ENCODE measurements around the gene CDKL1. TPM values are rescaled to one million over a fixed set of nuclear protein-coding genes. Genes with fewer than 3 reads are reported as not detected.

CDKL1 gene
- total and polyA plus RNA-seq, 2 of the 13 experiments (the other 11 are each of a cell fraction or from before 2014, with no cell fraction given): 4.4 to 5.1 TPM

DNA sequence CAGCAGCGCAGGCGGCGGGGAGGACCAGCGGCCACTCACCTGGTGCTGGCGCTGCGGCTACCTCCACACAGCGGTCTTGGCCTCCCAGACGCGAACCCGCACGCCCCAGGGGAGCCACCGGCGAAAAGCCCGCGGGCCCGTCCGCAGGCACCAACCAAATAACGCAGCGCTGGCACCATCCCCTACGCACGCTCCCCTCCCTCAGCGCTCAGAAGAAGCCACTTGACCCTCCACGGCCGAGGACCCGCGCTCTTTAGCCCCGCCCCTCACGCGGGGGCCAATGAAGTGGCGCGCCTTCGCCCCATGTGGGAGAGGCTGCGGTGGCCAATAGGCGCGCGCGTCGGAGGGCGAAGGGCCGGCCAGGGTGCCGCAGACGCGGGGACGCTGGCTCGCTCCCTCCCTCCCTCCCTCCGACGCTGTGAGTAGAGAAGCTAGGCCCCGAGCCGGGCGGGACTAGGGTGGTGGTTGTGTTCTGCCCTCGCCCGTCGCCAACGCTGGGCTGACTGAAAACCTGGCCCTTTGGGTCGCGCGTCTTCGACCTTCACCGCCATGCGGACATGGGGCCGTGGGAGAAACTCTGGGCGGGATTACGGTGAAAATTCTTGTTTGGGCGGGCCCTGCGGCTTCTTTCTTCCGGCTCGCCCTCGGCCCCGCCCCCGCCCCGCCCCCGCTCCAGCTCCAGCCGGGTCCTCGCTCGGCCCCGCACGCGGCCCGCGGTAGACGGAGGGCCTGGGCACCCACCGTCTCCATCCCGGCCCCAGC is 84.5 kb downstream of the CDKL1 start, which contains the start of the genes DMAC2L and L2HGDH (continued):
- TF ChIP-seq, protein P1, sequence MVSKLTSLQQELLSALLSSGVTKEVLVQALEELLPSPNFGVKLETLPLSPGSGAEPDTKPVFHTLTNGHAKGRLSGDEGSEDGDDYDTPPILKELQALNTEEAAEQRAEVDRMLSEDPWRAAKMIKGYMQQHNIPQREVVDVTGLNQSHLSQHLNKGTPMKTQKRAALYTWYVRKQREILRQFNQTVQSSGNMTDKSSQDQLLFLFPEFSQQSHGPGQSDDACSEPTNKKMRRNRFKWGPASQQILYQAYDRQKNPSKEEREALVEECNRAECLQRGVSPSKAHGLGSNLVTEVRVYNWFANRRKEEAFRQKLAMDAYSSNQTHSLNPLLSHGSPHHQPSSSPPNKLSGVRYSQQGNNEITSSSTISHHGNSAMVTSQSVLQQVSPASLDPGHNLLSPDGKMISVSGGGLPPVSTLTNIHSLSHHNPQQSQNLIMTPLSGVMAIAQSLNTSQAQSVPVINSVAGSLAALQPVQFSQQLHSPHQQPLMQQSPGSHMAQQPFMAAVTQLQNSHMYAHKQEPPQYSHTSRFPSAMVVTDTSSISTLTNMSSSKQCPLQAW (CRISPR knock-in tag; IDR thresholded peaks at IDR 0.05): peak; percentile 88
- TF ChIP-seq ISL2 (CRISPR knock-in tag; IDR thresholded peaks at IDR 0.05) (no peak), CBX1 (IDR thresholded peaks at IDR 0.05; ENCODE audit: low read depth) (peak; percentile 41), NKX3-1 (CRISPR knock-in tag; IDR thresholded peaks at IDR 0.05) (no peak; the same call in 1 of the 2 replicates), ZNF557 (CRISPR knock-in tag; IDR thresholded peaks at IDR 0.05) (no peak), SMC3 (IDR thresholded peaks at IDR 0.05; ENCODE audit: low read length) (no peak), MTA1 (CRISPR knock-in tag; IDR thresholded peaks at IDR 0.05; ENCODE audit: borderline replicate concordance) (no peak; the same call in 1 of the 2 replicates), FLYWCH1 (CRISPR knock-in tag; IDR thresholded peaks at IDR 0.05) (peak; percentile 87), STAG1 (CRISPR knock-in tag; IDR thresholded peaks at IDR 0.05) (peak; percentile 11; the same call in 1 of the 2 replicates), ATF1 (CRISPR knock-in tag; IDR thresholded peaks at IDR 0.05) (no peak), ZNF766 (CRISPR knock-in tag; IDR thresholded peaks at IDR 0.05; ENCODE audit: borderline replicate concordance) (peak; percentile 65; the same call in 1 of the 2 replicates)
- TF ChIP-seq, protein P2, sequence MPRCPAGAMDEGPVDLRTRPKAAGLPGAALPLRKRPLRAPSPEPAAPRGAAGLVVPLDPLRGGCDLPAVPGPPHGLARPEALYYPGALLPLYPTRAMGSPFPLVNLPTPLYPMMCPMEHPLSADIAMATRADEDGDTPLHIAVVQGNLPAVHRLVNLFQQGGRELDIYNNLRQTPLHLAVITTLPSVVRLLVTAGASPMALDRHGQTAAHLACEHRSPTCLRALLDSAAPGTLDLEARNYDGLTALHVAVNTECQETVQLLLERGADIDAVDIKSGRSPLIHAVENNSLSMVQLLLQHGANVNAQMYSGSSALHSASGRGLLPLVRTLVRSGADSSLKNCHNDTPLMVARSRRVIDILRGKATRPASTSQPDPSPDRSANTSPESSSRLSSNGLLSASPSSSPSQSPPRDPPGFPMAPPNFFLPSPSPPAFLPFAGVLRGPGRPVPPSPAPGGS (CRISPR knock-in tag; IDR thresholded peaks at IDR 0.05): peak; percentile 95
- TF ChIP-seq, protein P3, sequence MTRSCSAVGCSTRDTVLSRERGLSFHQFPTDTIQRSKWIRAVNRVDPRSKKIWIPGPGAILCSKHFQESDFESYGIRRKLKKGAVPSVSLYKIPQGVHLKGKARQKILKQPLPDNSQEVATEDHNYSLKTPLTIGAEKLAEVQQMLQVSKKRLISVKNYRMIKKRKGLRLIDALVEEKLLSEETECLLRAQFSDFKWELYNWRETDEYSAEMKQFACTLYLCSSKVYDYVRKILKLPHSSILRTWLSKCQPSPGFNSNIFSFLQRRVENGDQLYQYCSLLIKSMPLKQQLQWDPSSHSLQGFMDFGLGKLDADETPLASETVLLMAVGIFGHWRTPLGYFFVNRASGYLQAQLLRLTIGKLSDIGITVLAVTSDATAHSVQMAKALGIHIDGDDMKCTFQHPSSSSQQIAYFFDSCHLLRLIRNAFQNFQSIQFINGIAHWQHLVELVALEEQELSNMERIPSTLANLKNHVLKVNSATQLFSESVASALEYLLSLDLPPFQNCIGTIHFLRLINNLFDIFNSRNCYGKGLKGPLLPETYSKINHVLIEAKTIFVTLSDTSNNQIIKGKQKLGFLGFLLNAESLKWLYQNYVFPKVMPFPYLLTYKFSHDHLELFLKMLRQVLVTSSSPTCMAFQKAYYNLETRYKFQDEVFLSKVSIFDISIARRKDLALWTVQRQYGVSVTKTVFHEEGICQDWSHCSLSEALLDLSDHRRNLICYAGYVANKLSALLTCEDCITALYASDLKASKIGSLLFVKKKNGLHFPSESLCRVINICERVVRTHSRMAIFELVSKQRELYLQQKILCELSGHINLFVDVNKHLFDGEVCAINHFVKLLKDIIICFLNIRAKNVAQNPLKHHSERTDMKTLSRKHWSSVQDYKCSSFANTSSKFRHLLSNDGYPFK (CRISPR knock-in tag; IDR thresholded peaks at IDR 0.05; ENCODE audit: borderline replicate concordance): peak; percentile 72; the same call in 1 of the 2 replicates
- TF ChIP-seq, protein P4, sequence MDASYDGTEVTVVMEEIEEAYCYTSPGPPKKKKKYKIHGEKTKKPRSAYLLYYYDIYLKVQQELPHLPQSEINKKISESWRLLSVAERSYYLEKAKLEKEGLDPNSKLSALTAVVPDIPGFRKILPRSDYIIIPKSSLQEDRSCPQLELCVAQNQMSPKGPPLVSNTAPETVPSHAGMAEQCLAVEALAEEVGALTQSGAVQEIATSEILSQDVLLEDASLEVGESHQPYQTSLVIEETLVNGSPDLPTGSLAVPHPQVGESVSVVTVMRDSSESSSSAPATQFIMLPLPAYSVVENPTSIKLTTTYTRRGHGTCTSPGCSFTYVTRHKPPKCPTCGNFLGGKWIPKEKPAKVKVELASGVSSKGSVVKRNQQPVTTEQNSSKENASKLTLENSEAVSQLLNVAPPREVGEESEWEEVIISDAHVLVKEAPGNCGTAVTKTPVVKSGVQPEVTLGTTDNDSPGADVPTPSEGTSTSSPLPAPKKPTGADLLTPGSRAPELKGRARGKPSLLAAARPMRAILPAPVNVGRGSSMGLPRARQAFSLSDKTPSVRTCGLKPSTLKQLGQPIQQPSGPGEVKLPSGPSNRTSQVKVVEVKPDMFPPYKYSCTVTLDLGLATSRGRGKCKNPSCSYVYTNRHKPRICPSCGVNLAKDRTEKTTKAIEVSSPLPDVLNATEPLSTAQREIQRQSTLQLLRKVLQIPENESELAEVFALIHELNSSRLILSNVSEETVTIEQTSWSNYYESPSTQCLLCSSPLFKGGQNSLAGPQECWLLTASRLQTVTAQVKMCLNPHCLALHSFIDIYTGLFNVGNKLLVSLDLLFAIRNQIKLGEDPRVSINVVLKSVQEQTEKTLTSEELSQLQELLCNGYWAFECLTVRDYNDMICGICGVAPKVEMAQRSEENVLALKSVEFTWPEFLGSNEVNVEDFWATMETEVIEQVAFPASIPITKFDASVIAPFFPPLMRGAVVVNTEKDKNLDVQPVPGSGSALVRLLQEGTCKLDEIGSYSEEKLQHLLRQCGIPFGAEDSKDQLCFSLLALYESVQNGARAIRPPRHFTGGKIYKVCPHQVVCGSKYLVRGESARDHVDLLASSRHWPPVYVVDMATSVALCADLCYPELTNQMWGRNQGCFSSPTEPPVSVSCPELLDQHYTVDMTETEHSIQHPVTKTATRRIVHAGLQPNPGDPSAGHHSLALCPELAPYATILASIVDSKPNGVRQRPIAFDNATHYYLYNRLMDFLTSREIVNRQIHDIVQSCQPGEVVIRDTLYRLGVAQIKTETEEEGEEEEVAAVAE (CRISPR knock-in tag; IDR thresholded peaks at IDR 0.05; ENCODE audit: borderline replicate concordance): peak; percentile 49; the same call in 1 of the 2 replicates
- TF ChIP-seq, protein P5, sequence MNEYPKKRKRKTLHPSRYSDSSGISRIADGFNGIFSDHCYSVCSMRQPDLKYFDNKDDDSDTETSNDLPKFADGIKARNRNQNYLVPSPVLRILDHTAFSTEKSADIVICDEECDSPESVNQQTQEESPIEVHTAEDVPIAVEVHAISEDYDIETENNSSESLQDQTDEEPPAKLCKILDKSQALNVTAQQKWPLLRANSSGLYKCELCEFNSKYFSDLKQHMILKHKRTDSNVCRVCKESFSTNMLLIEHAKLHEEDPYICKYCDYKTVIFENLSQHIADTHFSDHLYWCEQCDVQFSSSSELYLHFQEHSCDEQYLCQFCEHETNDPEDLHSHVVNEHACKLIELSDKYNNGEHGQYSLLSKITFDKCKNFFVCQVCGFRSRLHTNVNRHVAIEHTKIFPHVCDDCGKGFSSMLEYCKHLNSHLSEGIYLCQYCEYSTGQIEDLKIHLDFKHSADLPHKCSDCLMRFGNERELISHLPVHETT (CRISPR knock-in tag; conservative IDR thresholded peaks at IDR 0.05): 0 out of 2 replicates have a peak, but pooled peaks have one; percentile 69
- TF ChIP-seq, protein P6, sequence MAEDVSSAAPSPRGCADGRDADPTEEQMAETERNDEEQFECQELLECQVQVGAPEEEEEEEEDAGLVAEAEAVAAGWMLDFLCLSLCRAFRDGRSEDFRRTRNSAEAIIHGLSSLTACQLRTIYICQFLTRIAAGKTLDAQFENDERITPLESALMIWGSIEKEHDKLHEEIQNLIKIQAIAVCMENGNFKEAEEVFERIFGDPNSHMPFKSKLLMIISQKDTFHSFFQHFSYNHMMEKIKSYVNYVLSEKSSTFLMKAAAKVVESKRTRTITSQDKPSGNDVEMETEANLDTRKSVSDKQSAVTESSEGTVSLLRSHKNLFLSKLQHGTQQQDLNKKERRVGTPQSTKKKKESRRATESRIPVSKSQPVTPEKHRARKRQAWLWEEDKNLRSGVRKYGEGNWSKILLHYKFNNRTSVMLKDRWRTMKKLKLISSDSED (CRISPR knock-in tag; IDR thresholded peaks at IDR 0.05): no peak
